ENCODE results near the gene GYPC.
"Not testable (repeated sequence)": the region's sequence is repeated elsewhere in the genome, so short reads cannot be mapped to it uniquely, and the experiment has no call there.

GYPC gene

DNA sequence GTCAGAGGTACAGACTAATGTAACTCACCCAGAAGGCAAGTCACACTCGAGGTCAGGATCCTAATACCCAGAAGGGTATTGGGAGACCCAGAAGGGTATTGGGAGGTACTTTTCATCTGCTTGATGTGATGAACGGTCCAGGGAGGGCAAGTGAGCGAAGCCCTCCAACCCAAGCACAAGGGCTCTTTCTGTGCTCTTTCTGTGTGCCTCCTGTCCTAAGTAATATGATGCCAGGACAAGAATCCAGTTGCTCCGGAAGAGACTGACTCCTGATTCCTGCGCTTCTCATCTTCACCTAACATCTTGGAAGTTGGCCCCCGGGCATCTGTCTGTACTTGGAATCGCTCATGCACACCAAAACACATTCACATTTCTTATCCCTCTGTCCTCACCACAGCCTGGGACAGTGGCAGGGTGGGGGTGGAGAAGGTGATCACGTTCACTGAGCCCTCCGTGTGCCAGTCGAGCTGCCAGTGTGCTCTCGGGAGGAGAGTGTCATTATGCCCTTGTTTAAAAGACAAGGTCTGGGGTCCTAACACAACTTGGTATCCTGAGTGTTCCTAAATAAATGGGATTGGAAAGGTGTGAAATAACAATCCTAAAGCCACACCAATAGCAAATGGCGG is 17.1 kb downstream of the GYPC start:
- DNase-seq = no peak

DNA sequence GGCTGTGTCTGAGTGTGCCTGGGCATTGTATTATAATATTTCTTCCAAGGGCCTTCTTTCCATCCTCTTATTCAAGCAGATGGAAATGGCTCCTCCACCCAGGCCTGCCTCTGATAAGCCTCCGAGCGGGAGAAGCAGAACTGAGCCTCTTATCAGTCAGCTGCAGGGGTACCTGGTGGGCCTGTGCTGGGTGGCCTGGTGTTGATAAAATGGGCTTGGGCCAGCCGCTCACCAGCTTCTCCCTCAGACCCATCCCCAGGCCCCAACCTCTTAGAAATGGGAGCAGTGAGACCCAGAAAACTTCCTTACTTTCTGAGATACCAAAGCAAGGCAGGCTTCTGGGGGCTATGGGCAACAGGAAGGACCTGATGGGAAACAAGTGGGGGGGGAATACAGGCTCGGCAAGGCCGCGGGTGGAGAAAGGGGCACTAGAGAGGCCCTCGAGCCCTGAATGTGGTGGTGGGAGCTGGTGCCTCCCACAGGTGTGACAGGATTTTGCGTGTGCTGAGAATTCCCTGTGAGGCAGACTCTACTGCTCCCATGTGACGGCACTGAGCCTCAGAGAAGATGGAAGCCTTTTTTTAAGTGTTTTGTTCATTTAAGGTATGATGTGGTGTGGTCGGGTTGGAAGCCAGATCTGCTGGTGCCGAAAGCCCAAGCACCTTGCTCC is 18.3 kb downstream of the GYPC start:
- DNase-seq = no peak

DNA sequence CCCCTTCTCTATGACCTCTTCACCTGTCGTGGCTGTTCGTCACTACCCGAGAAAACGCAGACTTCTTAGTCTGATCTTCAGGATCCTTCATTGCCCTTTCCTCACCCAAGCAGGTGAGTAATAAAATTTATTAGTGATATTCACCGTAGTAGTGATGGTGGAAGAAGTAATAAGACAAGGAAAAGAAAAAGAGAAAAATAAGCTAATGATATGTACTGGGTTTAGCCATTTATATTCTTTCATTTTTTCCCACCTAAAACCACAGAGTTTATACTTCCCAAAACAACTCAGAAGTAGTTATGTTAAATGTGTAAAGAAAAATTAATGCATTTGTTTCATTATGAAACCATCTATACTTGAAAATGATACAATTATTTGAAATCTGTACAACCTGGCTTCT is 19.7 kb downstream of the GYPC start:
- no peak for DNase-seq

DNA sequence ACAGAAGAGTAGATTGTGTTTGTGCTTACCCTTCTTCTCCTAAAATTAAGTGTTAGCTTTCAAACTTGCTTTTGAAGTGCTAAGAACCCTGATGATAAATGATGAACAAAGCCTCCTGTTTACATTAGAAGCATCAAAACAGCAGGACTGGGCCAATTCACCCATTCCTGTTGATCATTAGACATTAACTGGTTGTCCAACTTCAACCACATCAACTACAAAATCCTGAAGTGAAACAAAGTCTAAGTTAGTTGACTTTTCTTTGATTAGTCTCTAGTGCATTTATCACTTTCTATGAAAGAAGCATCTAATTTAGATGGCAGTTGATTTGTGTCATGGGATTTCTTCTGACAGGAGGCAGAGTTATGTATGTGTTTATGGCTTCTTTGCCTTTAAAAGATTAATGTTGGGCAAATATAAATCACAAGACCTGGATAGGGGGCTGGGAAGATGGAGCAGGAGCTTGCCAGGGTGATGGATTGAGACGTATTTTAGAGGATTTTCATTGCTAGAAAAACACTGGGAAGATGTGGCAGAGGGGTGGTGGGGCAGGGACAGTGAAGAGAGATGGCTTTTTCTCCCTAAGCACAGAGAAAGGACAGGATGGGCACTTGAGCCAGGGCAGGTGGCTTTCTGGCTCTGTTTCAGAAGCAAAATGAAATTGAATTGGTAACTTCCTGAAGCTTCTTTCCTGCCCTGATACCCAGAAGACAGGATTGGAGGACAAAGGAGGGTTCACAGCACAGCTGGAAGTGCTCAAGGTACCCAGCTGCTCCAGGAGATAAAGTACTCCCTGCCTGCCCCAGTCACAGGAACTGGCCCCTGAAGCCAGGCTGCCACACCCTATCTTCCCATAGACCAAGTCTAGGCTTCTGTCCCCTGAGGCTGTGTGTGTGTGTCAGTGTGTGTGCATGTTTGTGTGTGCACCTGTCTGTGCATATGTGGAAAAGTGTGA is 20.5 kb downstream of the GYPC start:
- no peak for DNase-seq

DNA sequence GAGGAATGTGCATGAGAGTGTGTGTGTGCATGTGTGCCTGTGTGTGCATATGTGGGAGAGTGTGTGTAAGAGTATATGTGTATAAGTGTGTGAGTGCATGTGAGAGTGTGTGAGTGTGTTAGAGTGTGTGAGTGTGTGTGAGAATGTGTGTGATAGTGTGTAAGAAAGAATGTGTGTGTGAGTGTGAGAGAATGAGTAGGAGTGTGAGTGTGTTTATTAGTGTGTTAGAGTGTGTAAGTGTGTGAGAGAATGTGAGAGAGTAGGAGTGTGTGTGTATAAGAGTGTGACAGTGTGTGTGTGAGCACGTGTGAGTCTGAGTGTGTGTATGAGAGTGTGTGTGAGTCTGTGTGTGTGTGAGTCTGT is 21.2 kb downstream of the GYPC start:
- DNase-seq = no peak

DNA sequence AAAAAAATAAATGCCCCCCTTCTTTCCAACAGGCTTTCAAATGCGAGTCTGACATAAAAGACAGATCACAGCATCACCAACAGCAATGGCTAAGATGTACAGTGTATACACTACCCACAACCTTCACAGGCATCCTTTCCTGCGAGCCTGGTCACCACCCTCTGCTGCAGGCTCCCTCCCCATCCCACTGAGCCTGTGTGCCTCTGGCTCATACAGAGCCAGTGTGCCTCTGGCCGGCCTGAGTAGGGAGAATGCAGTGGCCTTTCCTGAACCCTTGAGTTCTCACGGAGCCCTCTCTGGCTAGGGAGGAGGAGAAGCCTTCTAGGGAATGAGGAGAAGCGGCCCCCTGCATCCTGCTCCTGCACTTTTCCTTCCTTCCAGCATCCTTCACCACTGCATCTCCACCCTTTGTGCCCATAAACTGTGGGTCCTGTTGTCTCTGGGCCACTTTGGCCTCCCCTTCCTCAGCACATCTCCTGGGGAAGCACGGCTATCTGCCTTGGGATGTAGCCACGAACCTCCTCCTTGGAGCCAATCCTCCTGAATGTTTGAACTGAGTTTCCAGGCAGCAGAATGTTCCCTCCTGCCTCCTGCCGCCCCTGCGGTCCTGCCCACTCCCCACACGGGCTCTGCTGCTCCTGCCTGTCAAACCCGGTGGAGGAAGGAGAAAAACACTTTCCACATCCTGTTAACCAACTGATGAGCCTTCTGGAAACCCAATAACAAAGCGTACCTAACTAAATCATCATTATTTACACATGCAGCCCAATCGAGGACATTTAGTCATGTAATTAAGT is 22.5 kb downstream of the GYPC start:
- no peak for DNase-seq

DNA sequence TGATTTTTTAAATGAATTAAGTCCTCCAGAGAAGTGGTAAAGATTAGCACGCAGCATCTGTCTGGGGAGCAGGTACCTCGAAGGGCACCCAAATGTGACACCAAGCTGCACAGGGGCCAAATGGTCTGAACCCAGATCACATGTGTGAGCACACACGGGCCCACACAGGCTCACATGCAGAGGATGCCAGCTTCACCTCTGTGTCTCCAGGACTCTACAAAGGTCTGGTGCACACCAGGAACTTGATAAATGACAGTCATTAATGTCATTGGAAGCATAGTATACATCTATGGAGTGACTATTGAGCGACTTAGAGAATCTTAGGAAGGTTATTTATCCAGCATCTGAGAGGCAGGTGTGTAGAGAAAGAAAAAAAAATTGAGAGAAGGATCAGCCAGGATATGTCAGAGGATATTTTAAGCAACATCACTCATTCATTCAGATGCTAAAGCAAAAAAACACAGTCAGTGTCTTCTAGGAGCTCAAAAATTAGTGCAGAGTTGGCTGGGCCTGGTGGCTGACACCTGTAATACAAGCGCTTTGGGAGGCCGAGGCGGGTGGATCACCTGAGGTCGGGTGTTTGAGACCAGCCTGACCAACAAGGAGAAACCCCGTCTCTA is 23.2 kb downstream of the GYPC start:
- no peak for DNase-seq

DNA sequence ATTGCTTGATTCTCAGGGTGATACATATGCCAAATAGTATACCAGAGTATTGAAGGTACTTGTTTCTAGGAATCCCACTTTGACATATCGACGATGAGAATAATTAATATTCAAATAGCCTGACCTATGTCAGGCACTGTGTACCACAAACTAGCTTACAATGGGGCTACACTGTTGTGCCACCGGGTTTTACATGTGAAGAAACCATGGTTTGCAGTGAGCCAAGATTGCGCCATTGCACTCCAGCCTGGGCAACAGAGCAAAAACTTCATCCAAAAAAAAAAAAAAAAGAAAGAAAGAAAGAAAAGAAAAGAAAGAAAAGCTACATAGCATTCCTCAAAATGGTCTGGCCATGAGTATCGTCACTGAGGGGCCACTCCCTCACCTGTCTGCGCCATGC is 25.5 kb downstream of the GYPC start:
- DNase-seq = no peak

DNA sequence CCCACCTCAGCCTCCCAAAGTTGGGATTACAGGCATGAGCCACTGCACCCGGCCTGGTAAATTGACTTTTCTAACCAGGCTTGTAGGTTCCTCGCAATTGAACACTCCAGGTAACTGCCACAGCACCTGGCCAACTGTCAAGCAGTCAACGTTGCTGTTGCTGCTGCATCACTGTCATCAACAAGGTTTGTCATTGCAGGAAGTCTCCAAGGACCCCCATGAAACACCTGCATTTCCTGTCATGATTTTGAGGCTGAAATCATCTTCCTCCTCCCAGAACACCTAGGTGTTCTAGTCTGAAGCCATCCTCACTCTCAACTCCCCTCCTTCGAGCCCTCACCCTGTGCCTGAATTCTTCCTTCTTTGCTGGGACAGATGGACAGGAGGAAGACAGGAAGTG is 29.7 kb downstream of the GYPC start:
- no peak for DNase-seq

DNA sequence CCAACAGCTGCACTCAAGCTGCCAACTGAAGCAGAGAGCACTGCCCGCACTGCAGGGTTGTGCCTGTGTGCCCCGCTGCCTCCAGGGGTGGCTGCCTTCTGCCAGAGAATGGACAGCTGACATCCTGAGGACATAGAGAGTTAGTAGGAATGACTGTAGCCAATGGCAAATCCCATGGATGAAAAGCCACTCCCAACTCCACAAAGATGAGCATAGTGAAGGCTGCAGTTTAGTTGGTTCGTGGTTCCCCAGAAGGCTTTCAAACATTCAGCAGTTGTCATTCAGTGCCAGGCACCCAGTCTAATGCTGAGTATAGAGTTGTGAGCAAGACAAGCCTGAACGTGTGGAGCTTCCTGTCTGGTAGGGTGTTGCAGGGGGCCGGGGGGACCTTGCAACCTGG is 30.3 kb downstream of the GYPC start:
- no peak for DNase-seq

DNA sequence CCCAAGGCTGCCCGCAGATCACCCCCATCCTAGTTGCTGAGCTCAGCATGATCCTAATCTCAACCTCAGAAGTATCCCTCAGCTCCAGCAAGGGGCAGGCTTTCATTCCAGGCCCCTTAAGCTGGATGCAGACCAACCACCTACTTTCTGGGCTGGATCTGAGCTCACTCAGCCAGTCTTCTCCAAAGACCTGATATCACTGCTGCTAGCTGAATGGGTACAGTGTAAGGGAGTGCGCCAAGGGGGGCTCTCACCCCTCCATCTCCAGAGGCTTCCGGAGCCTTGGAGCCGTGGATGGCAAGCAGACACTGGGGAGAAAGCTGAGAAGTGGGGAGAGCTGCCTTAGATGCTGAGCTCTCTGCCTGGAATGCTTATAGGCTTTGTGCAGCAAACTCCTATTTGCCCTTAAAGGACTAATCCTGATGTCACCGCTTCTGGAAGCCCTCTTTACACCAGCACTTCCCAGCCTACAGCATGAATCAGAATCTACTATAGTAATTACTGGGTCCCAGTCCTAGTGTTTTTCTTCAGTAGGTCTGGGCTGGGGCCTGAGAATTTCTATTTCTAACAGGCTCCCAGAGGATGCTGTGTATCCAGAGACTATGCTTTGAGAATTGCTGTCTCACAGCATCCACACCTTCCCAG is 31.0 kb downstream of the GYPC start:
- DNase-seq = no peak

DNA sequence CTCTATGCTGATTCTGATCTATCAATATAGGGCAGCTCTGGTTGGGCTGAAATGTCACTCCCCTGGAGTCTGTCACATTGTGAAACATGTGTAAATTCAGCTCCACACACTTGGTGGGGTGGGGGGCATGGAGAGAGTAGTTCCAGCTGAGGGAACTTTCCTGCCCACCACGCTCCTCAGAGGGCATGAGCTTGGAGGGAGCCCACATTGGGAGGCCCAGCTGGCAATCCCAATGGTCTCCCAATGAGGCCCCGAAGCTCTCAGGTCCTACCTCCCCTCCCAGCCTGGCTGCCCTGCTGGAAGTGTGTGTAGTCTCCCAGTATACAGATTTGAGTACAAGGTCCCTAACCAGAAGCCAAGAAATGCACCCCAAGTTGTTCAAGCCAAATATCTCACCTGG is 31.5 kb downstream of the GYPC start:
- no peak for DNase-seq

DNA sequence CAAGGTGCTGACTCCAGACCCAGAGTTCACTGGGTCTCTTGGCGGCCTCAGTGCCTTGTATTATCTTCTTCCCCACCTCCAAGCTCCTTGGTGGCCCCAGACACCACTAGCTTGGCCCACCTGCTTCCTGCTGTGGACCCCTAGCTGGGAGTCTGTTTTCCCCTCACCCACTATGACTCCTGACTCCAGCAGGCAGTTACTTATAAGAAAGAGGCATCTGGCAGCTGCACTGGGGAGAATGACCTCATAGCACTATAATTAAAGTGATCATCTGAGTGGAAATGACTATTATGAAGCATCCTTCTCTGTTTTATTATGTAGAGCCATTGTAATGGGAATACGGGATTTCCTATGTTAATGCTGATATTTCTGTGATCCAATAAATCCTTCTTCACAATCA is 32.6 kb downstream of the GYPC start:
- not testable (repeated sequence) for DNase-seq

DNA sequence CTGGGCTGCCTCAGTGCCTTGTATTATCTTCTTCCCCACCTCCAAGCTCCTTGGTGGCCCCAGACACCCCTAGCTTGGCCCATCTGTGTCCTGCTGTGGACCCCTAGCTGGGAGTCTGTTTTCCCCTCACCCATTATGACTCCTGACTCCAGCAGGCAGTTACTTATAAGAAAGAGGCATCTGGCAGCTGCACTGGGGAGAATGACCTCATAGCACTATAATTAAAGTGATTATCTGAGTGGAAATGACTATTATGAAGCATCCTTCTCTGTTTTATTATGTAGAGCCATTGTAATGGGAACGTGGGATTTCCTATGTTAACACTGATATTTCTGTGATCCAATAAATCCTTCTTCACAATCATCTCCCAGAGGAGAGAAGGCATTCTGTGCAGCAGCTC is 36.3 kb downstream of the GYPC start:
- DNase-seq = not testable (repeated sequence)

DNA sequence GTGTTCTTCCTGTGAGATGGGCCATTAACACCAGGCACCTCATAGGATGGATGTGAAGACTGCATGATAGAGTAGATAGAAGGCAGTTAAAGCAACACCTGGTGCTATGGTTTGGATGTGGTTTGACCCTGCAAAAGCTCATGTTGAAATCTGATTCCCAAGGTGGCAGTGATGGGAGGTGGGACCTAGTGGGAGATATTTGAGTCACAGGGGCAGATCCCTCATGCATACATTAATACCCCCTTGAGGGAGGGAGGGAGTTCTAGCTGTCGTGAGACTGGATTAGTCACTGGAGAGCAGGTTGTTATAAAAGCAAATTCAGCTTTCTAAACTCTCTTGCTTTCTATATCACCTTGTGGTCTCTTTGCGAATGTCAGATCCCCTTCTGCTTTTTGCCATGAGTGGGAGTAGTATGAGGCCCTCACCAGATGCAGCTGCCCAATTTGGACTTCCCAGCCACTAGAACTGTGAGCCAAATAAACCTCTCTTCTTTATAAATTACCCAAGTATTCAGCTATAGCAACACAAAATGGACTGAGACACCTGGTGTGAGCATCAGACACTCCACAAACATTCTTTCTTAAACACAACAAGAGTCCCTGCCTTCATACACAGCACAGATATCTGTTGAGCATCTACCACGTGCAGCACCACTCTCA is 37.1 kb downstream of the GYPC start:
- not testable (repeated sequence) for DNase-seq

DNA sequence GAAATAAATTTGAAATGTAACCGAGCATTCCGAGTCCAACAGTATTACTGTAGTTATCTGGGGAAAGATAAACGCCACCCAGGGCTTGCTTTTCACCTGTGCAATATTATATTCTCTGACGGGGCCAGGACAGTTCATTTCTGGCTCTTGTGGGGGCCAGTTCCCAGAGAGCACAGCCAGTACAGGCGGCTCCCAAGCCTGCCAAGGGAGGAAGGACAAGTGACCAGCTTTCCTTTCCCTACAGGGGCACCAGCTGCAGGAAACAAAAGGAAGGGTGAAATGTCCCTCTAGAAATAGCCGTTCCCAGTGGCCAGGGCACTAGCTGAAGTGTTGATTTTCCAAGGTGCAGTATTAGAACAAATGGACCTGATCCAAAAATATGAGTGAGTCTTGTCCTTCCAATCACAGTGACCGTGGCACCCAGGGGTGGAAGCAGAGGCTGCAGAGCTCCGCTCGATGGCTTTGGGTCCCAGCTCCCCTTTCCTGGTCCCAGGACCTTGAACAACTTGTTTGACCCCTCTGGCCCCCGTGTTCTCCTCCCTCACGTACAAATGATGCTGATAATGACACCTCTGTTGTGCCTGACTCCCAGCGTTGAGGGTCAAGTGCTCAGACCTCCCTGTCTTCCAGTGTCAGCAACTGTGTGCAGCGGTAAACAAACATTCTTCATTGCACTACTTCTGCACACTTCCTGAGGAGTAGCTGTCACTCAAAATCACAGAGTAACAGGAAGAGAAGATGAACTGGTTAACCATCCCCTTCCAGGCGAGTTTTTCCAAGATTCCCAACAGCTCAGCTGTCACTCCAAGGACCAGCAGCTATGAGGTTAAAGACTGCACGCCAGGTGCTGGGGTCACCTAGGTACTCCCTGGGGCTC is 40.9 kb downstream of the GYPC start:
- DNase-seq = no peak

DNA sequence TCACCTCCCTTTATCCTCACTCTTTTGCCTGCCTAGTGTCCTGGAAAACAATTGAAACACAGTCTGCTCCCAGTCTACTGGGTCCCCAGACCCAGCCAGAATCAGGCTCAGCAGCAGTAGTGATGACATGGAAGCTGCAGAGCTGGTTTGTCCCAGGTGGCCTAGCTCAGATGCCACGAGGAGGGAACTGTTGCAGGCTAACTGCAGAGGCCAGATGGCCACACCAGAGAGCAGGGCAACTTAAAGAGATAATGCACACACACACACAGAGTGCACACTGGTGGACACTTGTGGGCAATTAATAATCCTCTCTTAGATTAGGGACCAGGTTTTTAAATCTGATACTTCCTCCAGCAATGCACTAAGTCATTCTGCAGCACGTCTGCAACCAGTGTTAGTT is 42.4 kb downstream of the GYPC start:
- DNase-seq = no peak

DNA sequence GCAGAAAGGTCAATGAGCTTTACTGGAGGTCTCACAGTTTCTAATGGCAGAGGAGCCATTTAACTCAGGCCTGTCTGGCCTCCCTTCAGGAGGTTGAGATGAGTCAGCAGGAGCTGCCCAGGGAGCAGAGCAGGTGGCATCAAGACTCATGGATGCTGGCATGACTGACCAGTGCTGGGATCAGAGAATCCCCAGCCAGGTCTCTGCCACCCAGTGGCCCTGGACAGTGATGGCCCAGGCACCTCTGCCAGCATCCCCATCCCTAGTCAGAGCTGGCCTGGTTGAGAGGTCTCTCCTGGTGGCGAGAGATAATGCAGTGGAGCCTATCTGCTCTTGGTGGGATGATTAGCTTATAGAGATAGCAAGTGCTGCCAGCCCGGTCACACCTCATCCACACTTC is 43.1 kb downstream of the GYPC start:
- no peak for DNase-seq

DNA sequence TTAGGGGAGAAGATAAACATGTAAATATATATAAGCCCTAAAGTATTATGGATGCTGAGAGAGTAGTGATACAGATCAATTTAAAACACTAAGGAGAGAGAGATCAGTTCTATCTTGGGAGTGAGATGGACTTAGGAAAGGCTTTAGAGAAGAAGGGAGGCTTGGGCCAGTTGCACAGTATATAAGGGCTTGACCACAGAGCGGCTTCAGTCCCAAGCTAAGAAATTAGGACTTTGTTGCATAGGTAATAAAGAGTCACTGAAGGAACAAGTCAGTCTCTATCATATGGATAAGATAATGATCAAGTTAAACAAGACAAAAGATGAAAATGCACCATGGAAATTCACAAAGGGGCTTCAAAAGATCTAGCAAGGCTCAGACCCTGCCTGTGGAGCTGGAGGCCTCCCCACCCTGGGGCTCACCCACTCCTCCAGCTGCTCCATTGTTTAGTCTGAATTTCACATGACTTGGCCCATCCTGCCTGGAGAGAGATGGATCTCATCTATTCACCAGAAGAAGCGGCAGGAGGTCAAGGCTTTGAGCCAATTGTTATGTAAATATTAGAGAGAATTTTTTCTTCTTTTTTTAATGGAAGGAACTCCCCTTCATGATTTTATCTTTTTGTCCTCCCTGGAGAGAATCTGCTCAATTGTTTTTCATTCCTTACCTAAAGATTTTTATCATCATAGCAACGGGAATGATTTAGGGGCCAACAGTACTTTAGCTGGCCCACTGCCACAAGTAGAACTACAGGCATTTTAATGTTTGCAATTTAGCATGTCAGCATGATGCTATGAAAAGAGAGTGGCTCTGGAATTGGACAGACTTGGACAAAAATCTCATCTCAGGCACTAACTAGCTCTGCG is 44.0 kb downstream of the GYPC start:
- no peak for DNase-seq

DNA sequence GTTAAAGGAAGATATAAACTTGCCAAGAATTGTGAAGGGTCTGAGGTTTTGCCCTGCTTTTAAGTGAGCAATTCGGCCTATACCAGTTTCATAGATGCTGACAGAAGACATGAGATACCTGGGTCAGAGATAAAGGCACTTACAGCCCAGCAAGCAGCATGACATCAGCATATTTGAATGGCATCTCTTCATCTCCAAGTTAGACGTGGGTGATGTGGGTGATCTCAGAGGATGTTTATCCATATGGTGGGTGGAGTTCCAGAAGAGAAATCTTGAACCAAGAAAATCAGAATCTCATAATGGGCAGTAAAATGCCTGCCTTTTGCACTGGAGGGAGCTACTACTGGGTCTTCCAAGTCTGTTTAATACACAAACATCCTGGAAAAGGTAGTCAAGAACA is 44.7 kb downstream of the GYPC start:
- DNase-seq = no peak

Data from cerebellar nuclear complex (tissue), 1 donor.